ENCODE measurements around the gene HRH1.
"Not testable (repeated sequence)": the region's sequence is repeated elsewhere in the genome, so short reads cannot be mapped to it uniquely, and the experiment has no call there.

The HRH1 gene

DNA sequence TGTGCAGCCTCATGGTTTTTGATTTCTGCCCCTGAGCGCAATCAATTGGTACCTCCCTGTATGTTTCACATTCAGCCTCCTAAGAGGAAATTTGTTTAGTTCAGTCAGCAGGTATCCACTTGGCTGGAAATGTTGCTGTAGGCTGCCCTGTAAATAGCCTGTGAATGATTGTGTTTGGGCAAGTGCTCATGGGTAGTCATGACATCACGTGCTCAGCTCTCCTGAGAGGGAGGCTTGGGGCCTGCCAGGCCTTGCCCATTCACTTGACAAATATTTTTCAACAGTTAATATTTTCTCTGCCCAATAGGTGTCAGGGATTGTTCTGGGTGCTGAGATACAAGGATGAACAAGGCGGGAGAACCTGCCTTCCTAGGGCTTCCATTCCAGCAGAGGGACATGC is 13.3 kb downstream of the HRH1 start:
- no peak for DNase-seq (ENCODE audit: extremely low spot score, insufficient read length, low read depth)
- no peak for FAIRE-seq

DNA sequence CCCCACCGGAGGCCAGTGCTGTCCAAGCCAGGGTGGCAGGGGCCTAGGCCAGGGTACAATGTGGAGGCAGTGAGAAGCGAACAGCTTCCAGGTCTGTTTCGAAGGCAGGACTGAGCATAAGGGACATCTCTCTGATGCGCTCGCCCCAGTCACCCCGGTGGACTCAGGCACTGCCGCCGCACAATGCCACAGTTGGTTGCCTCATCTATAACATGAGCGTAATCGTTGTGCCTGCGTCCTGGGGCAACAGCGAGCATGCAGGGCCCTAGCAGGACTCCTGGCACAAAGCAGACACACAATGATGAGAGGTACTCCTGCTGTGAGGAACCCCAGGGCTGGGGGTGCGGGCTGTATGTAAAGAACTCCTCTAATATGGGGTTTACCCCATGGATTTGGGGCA is 14.1 kb downstream of the HRH1 start:
- DNase-seq (ENCODE audit: extremely low spot score, insufficient read length, low read depth) (no peak), FAIRE-seq (no peak)

DNA sequence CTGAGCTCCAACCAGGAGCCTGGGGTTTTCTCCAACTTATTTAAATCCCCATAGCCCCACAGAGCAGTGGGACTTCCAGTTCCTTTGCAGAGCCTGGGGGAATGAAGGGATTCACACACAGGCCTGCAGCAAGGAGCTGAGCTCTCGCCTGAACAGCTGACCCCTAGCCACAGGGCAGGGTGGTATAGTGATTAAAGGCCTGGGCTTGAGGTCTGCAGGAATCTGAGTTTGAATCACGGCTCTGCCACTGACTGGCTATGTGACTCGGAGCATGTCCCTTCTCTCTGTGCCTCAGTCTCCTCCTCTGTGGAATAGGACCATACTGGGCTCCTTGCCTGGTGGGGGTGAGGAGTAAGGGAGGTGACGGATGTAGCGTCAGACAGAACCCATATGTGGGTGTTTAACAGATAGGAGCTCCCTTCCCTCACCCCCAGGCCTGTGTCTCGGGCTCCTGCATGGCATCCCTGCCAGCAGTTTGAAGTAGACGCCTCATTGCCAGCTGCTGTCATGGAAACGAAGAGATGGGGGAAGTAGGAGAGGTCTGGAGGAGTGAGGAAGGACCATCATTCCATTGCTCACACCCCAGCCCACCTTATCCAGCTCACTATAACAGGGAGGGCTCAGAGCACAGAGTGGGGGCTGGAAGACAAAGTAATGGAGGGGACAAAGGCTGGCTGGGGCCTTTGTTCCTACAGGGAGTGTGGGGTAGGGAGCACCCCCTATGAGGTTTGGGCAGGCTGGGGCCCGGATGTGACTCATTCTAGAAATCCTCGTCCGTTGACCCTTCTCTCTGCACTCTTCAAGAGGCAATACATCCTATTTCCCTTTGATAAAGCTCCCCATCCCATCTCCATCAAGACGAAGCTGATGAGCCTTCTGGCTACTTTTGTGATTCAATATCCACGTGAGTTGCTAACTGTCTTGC is 14.8 kb downstream of the HRH1 start:
- no peak for DNase-seq (ENCODE audit: extremely low spot score, insufficient read length, low read depth)

DNA sequence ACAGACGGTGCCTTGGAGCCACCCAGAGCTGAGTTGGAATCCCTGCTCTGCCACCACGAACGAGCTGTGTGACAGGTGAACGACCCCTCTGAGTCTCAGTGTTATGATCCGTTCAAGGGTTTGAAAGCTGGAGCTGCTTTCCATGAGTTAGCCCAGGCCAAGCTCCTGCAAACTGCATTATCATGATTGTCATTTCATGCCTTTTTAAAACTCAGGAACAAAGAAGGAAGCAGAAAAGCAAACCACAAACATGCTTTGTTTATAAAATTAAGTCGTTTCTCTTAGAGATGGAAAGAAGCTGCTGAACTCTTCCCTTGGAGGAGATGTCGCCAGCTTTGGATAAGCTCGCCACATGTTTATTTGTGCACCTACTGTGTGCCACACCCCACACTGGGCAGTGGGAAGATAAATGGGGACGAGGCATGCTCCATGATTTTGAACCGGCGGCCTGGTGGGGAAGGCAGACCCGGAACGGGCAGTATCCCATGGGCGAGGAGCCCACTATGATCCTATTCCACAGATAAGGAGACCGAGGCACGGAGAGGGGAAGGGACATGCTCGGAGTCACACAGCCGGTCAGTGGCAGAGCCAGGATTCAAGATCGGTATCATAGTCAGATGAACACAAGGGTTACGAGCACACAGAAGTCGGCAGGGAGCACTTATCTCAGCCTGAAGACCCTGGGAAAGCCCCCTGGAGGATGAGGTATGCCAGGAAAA is 15.9 kb downstream of the HRH1 start:
- FAIRE-seq (no peak), DNase-seq (ENCODE audit: extremely low spot score, insufficient read length, low read depth) (no peak)

More for the DNA sequence above, 14.8 kb downstream of the HRH1 start:
- no peak for FAIRE-seq

DNA sequence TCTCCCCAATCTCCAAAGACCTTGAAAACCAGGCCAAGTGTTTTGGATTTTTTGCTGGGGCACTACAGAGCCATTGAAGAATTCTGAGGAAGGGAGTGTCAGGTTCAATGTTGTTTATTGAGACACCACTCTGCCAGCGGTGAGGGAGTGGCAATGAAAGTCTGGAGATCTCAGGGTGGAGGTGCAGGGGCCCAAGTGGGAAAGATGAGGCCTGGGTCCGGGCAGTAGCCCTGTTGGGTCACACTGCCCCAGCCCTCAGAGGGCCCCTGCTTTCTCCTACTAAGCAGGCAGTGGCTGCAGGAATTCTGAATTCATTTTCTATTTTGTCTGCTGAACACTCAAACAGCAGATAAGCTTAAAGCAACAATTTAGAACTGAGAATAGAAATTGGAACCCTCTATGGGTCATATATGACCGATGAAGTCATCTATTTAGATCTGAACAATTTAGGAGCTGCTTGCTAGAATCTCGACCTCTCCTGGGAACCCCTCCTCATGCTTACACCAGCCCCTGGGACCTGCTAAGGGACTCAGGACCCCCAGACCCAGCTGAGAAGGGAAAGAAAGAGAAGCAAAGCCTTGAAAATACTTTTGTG is 17.9 kb downstream of the HRH1 start:
- FAIRE-seq (no peak), DNase-seq (ENCODE audit: extremely low spot score, insufficient read length, low read depth) (no peak)

DNA sequence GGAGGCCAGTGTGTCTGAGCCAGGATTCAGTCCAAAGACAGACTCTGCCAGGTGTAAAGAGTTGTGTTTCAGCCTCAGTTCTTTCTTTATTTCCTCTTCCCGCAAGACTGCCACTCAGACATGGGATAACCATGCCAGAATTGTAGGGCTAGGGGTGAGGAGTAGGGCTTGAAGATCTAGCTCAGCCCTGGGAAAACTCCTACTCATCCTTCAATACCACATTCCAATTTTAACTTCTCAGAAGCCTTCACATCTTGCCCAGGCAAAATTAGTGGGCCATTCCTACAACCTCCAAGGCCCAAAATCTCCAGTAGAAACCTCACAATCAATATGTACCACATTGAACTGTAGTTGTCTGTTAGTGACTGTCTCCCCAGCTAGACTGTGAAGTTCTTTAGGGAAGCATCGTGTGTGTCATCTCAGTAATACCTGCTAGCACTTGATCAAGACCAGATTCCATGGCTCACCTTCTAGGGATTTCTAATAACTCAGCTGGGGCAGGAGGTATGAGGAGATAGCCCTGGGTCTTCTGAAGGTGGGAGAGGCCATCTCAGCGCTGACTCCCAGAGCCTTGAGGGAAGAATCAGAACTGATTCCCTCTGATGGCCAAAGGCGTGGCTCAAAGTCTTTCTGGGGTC is 19.7 kb downstream of the HRH1 start:
- FAIRE-seq (no peak), DNase-seq (ENCODE audit: extremely low spot score, insufficient read length, low read depth) (no peak)

DNA sequence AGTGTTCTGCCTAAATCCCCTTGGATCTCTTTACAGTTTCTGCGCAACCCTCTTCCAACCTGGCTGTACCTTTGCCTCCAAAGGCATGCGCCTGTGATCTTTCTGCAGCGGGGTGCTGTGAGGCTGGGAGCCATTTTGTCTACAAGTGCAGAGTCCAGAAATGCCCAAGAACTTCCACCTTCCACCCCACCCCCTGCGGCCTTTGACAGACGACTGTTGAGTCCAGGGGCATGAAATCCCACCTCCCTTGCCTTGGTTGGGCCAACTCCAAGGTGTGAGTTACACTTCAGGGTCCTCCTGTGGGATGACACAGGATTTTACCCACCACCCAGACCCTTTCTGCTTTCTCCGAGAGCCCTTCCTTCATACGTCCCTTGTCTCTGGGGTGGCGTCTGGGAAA is 24.1 kb downstream of the HRH1 start:
- DNase-seq (ENCODE audit: extremely low spot score, insufficient read length, low read depth) (no peak), FAIRE-seq (no peak)

DNA sequence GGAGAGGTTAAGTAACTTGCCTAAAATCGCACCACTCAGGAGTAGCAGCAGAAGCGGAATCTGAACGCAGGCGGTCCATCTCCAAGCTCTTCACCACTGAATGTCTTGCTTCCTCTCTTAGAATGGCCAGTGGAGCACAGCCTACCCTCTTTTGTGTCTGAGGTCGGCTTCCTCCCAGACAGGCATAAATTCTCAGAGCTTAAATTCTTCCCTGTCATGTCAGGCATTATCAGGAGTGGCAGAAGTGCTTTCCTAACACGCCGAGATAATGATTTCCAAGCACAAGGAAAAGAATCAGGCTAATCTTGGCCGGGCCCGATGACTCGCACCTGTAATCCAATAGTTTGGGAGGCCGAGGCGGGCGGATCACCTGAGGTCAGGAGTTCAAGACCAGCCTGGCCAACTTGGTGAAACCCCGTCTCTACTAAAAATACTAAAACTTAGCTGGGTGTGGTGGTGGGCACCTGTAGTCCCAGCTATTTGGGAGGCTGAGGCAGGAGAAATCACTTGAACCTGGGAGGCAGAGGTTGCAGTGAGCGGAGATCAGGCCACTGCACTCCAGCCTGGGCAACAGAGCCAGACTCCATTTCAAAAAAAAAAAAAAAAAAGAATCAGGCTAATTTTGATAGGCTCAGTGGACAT is 30.2 kb downstream of the HRH1 start:
- not testable (repeated sequence) for FAIRE-seq; DNase-seq (ENCODE audit: extremely low spot score, insufficient read length, low read depth)

DNA sequence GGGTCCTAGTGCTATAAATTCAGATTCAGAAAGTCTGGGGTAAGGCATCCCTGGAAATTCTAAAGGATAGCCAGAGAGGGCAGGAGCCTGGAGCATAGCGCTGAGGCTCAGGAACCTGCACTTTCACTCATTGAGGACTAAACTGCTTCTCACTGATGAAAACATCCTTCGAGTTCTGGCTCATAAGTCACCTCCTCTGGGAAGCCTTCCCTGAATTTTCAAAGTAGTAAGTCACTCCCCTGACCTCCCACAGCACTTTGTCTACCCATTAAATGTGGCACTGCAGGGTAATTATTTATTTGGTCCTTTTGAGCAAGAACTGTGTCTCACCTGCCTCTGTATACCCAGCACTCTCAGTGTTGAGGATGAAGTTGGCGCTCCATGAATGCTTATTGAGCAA is 30.9 kb downstream of the HRH1 start:
- FAIRE-seq (no peak), DNase-seq (ENCODE audit: extremely low spot score, insufficient read length, low read depth) (no peak)

DNA sequence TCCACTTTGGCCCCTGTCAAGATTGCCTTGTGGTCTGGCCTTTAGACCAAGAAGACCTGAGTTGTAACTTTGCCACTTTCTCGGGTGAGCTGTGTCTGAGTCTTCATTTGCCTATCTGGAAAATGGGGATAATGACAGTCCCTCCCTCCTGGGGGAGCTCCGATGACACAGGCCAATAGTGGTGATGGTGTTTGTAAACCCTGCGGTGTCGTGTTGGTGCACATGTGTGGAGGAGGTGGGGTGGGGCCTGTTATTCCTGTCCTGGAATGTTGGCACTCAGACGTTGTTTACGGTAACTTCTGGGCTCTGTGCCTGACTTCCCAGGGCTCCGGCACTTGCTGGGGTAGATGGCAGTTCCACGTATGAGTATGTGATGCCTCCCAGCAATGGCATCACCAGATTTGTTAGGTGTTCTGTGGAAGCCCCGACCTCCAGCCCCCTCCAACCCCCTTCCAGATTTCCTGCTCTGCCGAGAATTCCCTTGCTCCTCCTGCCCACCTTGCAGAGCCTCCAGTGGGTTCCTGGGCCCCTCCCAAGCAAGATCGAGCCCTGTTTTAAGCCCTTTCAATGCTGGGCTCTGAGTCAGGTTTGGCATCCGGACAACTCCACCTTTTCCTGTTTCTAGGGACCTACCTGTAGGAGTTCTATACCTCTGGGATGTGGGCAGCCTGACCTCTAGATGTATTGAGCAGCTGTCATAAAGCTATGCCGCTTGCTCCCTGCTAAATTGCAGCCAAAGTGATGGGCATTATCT is 31.4 kb downstream of the HRH1 start:
- DNase-seq (ENCODE audit: extremely low spot score, insufficient read length, low read depth) (no peak), FAIRE-seq (no peak)

DNA sequence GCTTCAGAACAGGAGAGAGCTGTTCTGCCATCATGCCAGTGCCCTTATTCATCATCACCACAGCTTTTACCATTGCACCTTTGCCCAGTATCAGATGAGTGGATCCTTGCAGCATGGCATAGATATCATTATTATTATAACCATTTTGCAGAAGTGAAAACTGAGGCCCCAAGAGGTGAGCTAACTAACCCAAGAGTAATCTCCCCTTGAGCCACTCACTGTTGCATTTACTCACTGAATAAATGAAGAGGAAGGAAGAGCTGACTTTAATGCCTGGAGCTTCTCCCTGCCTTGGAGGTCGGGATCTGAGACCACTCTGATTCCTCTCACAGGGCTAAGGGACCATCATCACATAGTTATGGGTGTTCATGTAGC is 32.0 kb downstream of the HRH1 start:
- FAIRE-seq, result no peak
- no peak for DNase-seq (ENCODE audit: extremely low spot score, insufficient read length, low read depth)

DNA sequence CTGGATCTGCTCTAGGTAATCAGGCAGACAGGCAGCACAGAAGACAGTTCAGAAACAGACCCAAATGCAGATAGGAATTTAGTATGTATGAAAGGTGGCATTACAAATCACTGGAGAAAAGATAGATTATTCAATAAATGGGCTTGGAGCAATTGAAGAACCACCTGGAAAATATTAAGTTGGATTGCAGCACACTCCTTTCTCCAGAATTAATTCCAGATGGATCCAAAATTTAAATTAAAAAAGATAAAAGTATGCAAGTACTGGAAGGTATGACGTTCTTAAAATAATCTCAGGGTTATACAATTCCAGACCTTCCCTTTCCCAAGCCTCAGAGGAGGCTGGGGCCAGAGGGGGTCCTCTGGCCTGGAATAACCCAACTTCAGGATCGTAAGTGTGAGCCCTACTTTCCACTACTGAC is 32.5 kb downstream of the HRH1 start:
- no peak for DNase-seq (ENCODE audit: extremely low spot score, insufficient read length, low read depth)
- no peak for FAIRE-seq

DNA sequence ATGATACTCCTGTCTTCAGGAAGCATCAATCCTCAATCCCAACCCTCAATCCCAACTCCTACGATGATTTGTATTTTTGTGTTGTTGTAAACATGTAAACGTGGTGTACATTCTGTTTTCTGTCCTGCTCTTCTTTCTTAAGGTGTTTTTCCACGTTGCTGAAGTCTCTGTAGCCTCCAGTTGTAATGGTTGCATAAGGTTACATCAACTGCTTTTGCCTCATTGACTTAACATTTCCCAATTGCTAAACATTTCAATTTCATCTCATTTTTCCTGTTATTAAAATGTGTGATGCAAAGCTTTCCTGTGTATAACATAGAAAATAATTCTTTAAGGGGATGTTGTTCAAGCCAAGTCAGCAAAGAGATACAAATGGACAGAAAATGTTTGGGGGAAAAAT is 33.4 kb downstream of the HRH1 start:
- DNase-seq (ENCODE audit: extremely low spot score, insufficient read length, low read depth), result no peak

DNA sequence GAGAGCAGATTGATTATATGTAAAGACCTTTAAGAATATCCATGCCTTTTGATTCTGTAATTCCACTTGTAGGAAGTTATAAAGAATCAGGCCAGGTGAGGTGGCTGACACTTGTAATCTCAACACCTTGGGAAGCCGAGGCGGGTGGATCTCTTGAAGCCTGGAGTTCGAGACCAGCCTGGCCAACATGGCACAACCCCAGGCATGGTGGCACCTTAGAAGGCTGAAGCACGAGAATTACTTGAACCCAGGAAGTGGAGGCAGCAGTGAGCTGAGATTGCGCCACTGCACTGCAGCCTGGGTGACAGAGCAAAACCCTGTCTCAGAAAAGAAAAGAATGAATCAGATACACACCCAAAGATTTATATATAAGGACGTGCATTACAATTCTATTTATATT is 33.9 kb downstream of the HRH1 start:
- no peak for FAIRE-seq

More for the DNA sequence above, 33.4 kb downstream of the HRH1 start:
- FAIRE-seq, result no peak

DNA sequence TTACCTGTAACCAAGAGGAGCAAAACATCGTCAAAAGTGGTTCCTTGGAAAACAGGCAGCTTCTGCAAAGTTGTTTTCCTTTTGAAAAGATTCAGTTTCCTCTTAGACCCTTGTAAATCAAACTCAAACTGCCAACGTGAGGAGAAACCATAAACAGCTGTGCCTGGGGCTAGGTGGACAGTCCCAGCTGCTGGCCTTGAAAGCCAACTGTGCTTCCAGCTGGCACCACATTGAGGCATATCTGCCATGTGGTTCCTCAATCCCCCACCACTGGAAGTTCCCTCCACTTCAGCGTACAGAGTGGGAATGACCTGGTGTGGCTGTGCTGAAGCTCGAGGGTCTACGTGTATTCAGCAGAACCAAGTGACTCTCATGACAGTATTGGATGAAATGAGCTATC is 40.9 kb downstream of the HRH1 start:
- DNase-seq (ENCODE audit: extremely low spot score, insufficient read length, low read depth) (no peak), FAIRE-seq (no peak)

More for the DNA sequence above, 33.9 kb downstream of the HRH1 start:
- DNase-seq (ENCODE audit: extremely low spot score, insufficient read length, low read depth), result no peak

DNA sequence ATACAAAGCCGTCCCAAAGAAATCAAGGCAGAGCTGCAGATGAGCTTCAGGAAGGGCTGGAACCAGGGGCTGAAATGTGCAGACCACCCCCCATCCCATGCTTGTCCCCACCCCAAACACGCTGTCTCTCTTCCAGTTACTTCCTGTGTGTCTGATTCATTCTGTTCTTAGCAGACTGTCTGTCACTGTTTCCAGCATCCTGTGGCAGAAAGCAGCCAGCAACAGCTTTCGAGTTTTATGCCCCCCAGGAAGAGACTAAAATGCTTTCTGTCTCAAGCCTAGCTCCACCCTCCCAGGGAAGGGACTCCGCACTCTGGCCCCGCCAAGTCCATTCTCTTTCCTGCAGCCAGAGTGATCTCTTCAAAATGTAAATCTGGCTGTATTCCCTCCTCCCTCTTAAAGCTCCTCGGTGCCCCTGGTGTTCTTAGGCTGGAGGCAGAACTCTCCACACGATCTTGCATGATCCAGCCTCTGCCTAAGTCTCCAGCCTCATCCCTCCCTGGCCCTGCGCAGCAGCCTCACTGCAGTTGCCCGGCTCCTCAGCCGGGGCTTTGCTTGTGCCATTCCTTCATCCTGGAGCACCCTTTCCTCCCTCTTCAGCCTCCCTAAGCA is 41.5 kb downstream of the HRH1 start:
- no peak for DNase-seq (ENCODE audit: extremely low spot score, insufficient read length, low read depth)
- no peak for FAIRE-seq

DNA sequence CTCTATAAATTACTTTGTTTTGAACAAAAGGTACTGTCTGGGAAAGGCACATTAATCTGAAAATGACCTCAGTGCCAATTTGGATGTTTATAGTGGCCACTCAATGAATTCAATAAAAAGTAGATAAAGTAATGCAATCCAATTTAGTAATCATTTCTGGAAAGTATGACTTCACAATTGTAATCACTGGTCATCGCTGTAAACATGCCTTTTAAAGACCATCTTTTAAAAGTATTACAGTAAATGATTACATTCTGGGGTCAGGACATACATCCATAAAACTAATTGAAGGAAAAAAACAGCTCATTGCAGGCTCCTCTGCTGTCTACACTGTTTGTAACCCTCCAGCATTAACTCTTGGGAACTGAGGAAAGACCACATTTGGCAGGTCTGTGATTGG is 43.2 kb downstream of the HRH1 start:
- FAIRE-seq (no peak), DNase-seq (ENCODE audit: extremely low spot score, insufficient read length, low read depth) (no peak)

DNA sequence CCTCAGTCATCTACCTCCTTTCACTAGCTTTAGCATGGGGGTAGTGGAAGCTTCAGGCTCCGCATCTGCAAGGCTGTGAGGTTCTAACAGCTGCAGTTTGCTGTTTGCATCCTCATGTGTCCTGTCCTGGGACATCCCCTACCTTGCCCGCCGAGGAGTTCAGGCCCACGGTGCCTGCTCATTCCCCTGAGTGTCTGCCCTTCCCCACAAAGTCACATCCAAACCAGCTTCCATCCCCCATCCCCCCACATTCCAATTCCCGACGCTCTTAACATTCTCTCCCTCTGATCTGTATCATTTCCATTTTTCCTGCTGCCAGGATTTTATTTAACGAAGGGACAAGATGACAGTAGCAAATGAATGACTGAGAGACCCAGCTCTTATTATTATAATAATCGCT is 43.8 kb downstream of the HRH1 start:
- no peak for DNase-seq (ENCODE audit: extremely low spot score, insufficient read length, low read depth)
- FAIRE-seq, result no peak

DNA sequence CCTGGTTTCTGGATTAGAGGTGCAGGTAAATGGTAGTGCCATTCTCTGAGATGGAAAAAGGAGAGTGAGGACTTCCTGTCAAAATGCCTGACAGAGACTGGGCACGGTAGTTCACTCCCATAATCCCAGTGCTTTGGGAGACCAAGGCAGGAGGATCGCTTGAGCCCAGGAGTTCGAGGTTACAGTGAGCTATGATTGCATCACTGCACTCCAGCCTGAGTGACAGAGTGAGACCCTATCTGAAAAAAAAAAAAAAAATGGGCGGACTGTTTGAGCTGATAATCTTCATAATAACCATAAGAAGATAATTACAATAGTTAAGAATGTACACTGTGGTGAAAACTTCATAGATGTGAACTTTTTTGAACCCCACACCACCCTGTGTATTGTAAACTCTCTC is 44.2 kb downstream of the HRH1 start:
- DNase-seq (ENCODE audit: extremely low spot score, insufficient read length, low read depth), result no peak
- FAIRE-seq, result no peak
